GM10248 (cell line): ENCODE measurements around the gene PLEKHF1.

ENCODE experiments used
- CTCF ChIA-PET: fragments of 300-600 bp; sonication (Branson Sonifier 250); formaldehyde crosslinking; extraction: SDS; loops from one replicate; lab custom pipeline; 2021; ENCODE audit warnings: antibody characterized with exemption; lab: Yijun Ruan, JAX
- POLR2A ChIA-PET: fragments of 350-650 bp; sonication (Branson Sonifier 250); formaldehyde crosslinking; extraction: SDS; loops from one replicate; lab custom pipeline; 2020; ENCODE audit warnings: antibody characterized with exemption; lab: Yijun Ruan, JAX
- DNase-seq: peaks from one replicate; pipeline ENCODE4 v3.0.0; 2012; ENCODE audit errors: extremely low spot score
- CTCF ChIP-seq: IDR thresholded peaks from 2 replicates; pipeline ENCODE4 v1.5.1; 2012; ENCODE audit warnings: mild to moderate bottlenecking, low read depth; ENCODE audit errors: extremely low read depth, missing control alignments, control extremely low read depth

The PLEKHF1 gene

GRCh38 chr19:29641597-29641996 is 23.7 kb upstream of the PLEKHF1 start:
- no peak for DNase-seq
- TF ChIP-seq CTCF, result no peak
- ChIA-PET CTCF (interaction anchor here (1.1 kb wide), 1 partner anchor 21 kb away, joined by 3 read pairs; no protein-coding TSS in a partner anchor), POLR2A (interaction anchor here (0.7 kb wide), 1 partner anchor 24 kb away, joined by 3 read pairs; the partner anchor contains the start of gene PLEKHF1)

GRCh38 chr19:29643361-29643935 is 21.8 kb upstream of the PLEKHF1 start:
- POLR2A ChIA-PET, result no interaction called here
- TF ChIP-seq CTCF, result no peak
- CTCF ChIA-PET, result interaction anchor here (0.9 kb wide), 1 partner anchor 32 kb away, joined by 3 read pairs; no protein-coding TSS in a partner anchor
- no peak for DNase-seq

DNA sequence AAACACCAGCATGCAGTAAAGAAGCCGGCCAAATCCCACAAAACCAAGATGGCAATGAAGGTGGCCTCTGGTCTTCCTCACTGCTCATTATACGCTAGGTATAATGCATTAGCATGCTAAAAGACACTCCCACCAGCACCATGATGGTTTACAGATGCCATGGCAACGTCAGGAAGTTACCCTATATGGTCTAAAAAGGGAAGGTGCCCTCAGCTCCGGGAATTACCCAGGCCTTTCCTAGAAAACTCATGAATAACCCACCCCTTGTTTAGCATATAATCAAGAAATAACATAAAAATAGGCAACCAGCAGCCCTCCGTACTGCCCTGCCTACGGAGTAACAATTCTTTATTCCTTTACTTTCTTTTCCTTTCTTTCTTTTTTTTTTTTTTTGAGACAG is 21.1 kb upstream of the PLEKHF1 start:
- ChIA-PET CTCF (interaction anchor here (2.0 kb wide), 1 partner anchor 21 kb away, joined by 4 read pairs; the partner anchor contains the start of gene PLEKHF1), POLR2A (no interaction called here)
- no peak for DNase-seq
- TF ChIP-seq CTCF, result no peak

DNA sequence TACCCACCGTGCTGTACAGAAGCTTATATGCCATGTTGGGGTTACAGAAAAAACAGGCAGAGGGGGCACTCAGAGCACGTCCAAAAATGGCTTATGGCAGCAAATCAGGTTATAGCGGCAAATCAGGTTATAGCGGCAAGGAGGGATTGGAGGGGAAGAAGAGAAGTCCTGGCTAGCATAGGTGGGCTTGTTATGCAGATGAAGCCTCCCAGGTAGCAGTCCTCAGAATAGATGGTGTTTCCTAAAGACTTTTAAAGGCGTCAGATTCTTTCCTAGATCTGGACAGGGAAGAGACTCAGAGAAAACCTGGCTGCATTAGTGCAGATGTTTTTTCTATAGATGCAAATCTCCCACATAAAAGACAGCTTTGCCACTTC is 19.8 kb upstream of the PLEKHF1 start:
- ChIA-PET CTCF (interaction anchor here (1.3 to 2.8 kb wide), 4 partner anchors 20 to 71 kb away, joined by 4 to 14 read pairs (median 7); partner anchors contain the start of gene PLEKHF1), POLR2A (no interaction called here)
- TF ChIP-seq CTCF, result no peak
- no peak for DNase-seq

- ChIA-PET POLR2A (no interaction called here), CTCF (interaction anchor here (1.3 to 2.8 kb wide), 4 partner anchors 20 to 70 kb away, joined by 4 to 14 read pairs (median 7); partner anchors contain the start of gene PLEKHF1)
- no peak for DNase-seq
- no peak for TF ChIP-seq CTCF
Measured at GRCh38 chr19:29645911-29646310, 19.4 kb upstream of the PLEKHF1 start.

GRCh38 chr19:29650772-29651387 is 14.4 kb upstream of the PLEKHF1 start:
- no peak for TF ChIP-seq CTCF
- ChIA-PET CTCF (no interaction called here), POLR2A (no interaction called here)
- no peak for DNase-seq
